Natural killer cell (primary cell): ENCODE measurements around the gene RIMS3. TPM values are rescaled to one million over a fixed set of nuclear protein-coding genes. Genes with fewer than 3 reads are reported as not detected.

Source experiments
- ATAC-seq, 3 donors: fragments of 150-1000 bp in 2 of 3; fragments of 200-7000 bp in 1 of 3; cut with Tn5 transposase; 1 replicate in 1 of 3; 2 replicates in 2 of 3; pipeline ENCODE4 v1.10.0; 2021; ENCODE audit warnings: mild to moderate bottlenecking in 2 of 3, moderate library complexity in 2 of 3
- DNase-seq, 2 donors: peaks; one replicate each; pipeline versions ENCODE4 v3.0.0 to v3.0.0-alpha.2; 2013 to 2021; ENCODE audit warnings: mixed read lengths in 1 of 2
- H3K27ac ChIP-seq: one replicate; pipeline ENCODE4 v1.5.1; 2013; ENCODE audit warnings: mild to moderate bottlenecking, low read length
- H3K27me3 ChIP-seq: one replicate; pipeline ENCODE4 v1.6.1; 2013; ENCODE audit warnings: low read length; ENCODE audit not compliant: control insufficient read depth, insufficient read depth
- H3K36me3 ChIP-seq: one replicate; pipeline ENCODE4 v1.6.1; 2013; ENCODE audit warnings: low read length; ENCODE audit not compliant: control insufficient read depth, insufficient read depth
- H3K4me1 ChIP-seq: one replicate; pipeline ENCODE4 v1.6.1; 2013; ENCODE audit warnings: low read length; ENCODE audit not compliant: control insufficient read depth, insufficient read depth
- H3K4me3 ChIP-seq: one replicate; pipeline ENCODE4 v1.5.1; 2013; ENCODE audit warnings: low read length
- H3K9me3 ChIP-seq: one replicate; pipeline ENCODE4 v1.6.1; 2013; ENCODE audit warnings: low read length; ENCODE audit not compliant: control insufficient read depth, insufficient read depth
- H3K27ac Mint-ChIP-seq, 2 donors: one replicate each; pipeline ENCODE4 v1.8.0; 2022; ENCODE audit warnings: mild to moderate bottlenecking in 2 of 2, mixed read lengths in 2 of 2, moderate library complexity in 1 of 2
- H3K27me3 Mint-ChIP-seq, 2 donors: one replicate each; pipeline ENCODE4 v1.8.0; 2022; ENCODE audit warnings: low read depth in 2 of 2, mixed read lengths in 2 of 2
- H3K36me3 Mint-ChIP-seq: one replicate; pipeline ENCODE4 v1.8.0; 2022; ENCODE audit warnings: mixed read lengths
- H3K4me1 Mint-ChIP-seq, 2 donors: one replicate each; pipeline ENCODE4 v1.8.0; 2022; ENCODE audit warnings: mixed read lengths in 2 of 2
- H3K4me3 Mint-ChIP-seq: one replicate; pipeline ENCODE4 v1.8.0; 2022; ENCODE audit warnings: mild to moderate bottlenecking, moderate library complexity, mixed read lengths
- H3K9me3 Mint-ChIP-seq, 2 donors: one replicate each; pipeline ENCODE4 v1.8.0; 2022; ENCODE audit warnings: mixed read lengths in 2 of 2
- CTCF ChIP-seq: fragments of 200-600 bp; IDR thresholded peaks from one replicate; pipeline ENCODE4 v1.8.0; 2022; ENCODE audit warnings: antibody characterized with exemption
- WGBS: methylation state at CpG from one replicate; pipeline ENCODE4 v1.1.7; 2013; ENCODE audit warnings: missing lambda C conversion rate; ENCODE audit not compliant: insufficient coverage; 5-methylcytosine and 5-hydroxymethylcytosine counted together
- intact Hi-C: fragments of 100-400 bp; cut with micrococcal nuclease; formaldehyde crosslinking; loops from one replicate; pipeline ENCODE4 v1.14.2; 2022
- total RNA-seq, 4 donors: library from RNA; stranded (reverse); fragments of 120-200 nt in 1 of 4; gene quantifications; one replicate each; pipeline versions ENCODE4 v1.2.3 to v1.2.4, GENCODE V29; 2013 to 2022

Gene RIMS3
- total RNA-seq, 3 donors from 2014 or later (not counting 1 experiment from before 2014, with no cell fraction given): 0.56 to 2.1 (median 1.1) TPM

- Histone ChIP-seq H3K27me3 (no peaks in the 10 kb centered on the region), H3K27ac (no peak overlapping the region), H3K36me3 (no peaks in the 10 kb centered on the region), H3K4me3 (no peak overlapping the region), H3K4me1 (peaks cover 13% of the 10 kb centered on the region), H3K9me3 (no peaks in the 10 kb centered on the region)
- 53% methylated on average over 15 of the region's 15 CpGs for WGBS
- no peak for TF ChIP-seq CTCF
- intact Hi-C loops: no loop called here
- H3K4me3 Mint-ChIP-seq: no peak overlapping the region
- peaks cover 0 to 10% of the 10 kb centered on the region in 2 donors for H3K4me1 Mint-ChIP-seq
- no peak for DNase-seq
- ATAC-seq: peak in 1 of 3 donors; percentile 21
- H3K36me3 Mint-ChIP-seq: no peaks in the 10 kb centered on the region
- peaks cover 0 to 8% of the 10 kb centered on the region in 2 donors for H3K27me3 Mint-ChIP-seq
- H3K9me3 Mint-ChIP-seq: no peaks in the 10 kb centered on the region
- no peak overlapping the region for H3K27ac Mint-ChIP-seq
These were observed 16.4 kb downstream of the RIMS3 start for GRCh38 chr1:40648928-40649591.

- Histone ChIP-seq H3K27me3 (no peaks in the 10 kb centered on the region), H3K36me3 (no peaks in the 10 kb centered on the region), H3K4me1 (peaks cover 13% of the 10 kb centered on the region), H3K27ac (no peak overlapping the region), H3K4me3 (no peak overlapping the region), H3K9me3 (no peaks in the 10 kb centered on the region)
- ATAC-seq (no peak), DNase-seq (no peak)
- H3K9me3 Mint-ChIP-seq: no peaks in the 10 kb centered on the region
- H3K36me3 Mint-ChIP-seq: no peaks in the 10 kb centered on the region
- WGBS: 94% methylated on average over 2 of the region's 3 CpGs
- intact Hi-C loops: no loop called here
- H3K4me3 Mint-ChIP-seq: no peak overlapping the region
- H3K27me3 Mint-ChIP-seq: peaks cover 0 to 8% of the 10 kb centered on the region in 2 donors
- H3K4me1 Mint-ChIP-seq: peaks cover 0 to 10% of the 10 kb centered on the region in 2 donors
- TF ChIP-seq CTCF: no peak
- H3K27ac Mint-ChIP-seq: no peak overlapping the region
These were observed 17.3 kb downstream of the RIMS3 start for GRCh38 chr1:40648200-40648599.

GRCh38 chr1:40646315-40646714 lies 19.2 kb downstream of the RIMS3 start:
- Histone ChIP-seq H3K4me3 (no peak overlapping the region), H3K4me1 (peaks cover 13% of the 10 kb centered on the region), H3K36me3 (no peaks in the 10 kb centered on the region), H3K9me3 (no peaks in the 10 kb centered on the region), H3K27me3 (no peaks in the 10 kb centered on the region), H3K27ac (no peak overlapping the region)
- DNase-seq (no peak), ATAC-seq (no peak)
- intact Hi-C loops: no loop called here
- peaks cover 0 to 8% of the 10 kb centered on the region in 2 donors for H3K27me3 Mint-ChIP-seq
- H3K36me3 Mint-ChIP-seq: no peaks in the 10 kb centered on the region
- H3K27ac Mint-ChIP-seq: no peak overlapping the region
- WGBS: 91% methylated on average over 5 of the region's 5 CpGs
- peaks cover 0 to 10% of the 10 kb centered on the region in 2 donors for H3K4me1 Mint-ChIP-seq
- no peaks in the 10 kb centered on the region for H3K9me3 Mint-ChIP-seq
- H3K4me3 Mint-ChIP-seq: no peak overlapping the region
- no peak for TF ChIP-seq CTCF
